HG03108 (cell line): ENCODE measurements around the gene WDR86.

Source experiments
- ATAC-seq: cut with Tn5 transposase; IDR thresholded peaks from one replicate; pipeline ENCODE4 v1.9.1; 2021; ENCODE audit warnings: moderate library complexity; ENCODE audit not compliant: unreplicated experiment

WDR86 gene

GRCh38 chr7:151363182-151363581, 46.7 kb downstream of the WDR86 start:
- no peak for ATAC-seq

- no peak for ATAC-seq
Observed at GRCh38 chr7:151361193-151361959, 48.5 kb downstream of the WDR86 start.

GRCh38 chr7:151352512-151352911, 57.3 kb downstream of the WDR86 start:
- no peak for ATAC-seq

GRCh38 chr7:151351967-151352366, 57.9 kb downstream of the WDR86 start:
- ATAC-seq, result peak; percentile 37

- no peak for ATAC-seq
Observed at GRCh38 chr7:151351027-151351426, 58.8 kb downstream of the WDR86 start.

GRCh38 chr7:151349507-151349853, 60.4 kb downstream of the WDR86 start:
- ATAC-seq, result peak; percentile 53

GRCh38 chr7:151348970-151349369, 60.9 kb downstream of the WDR86 start:
- ATAC-seq, result no peak

GRCh38 chr7:151347200-151347599, 62.6 kb downstream of the WDR86 start:
- no peak for ATAC-seq

GRCh38 chr7:151346470-151346769, 63.4 kb downstream of the WDR86 start:
- ATAC-seq, result no peak

GRCh38 chr7:151345576-151346469, 64.0 kb downstream of the WDR86 start:
- no peak for ATAC-seq

- no peak for ATAC-seq
Observed at GRCh38 chr7:151343516-151343915, 66.3 kb downstream of the WDR86 start.

GRCh38 chr7:151342811-151343210, 67.0 kb downstream of the WDR86 start:
- ATAC-seq, result no peak

- peak; percentile 64 for ATAC-seq
Observed at GRCh38 chr7:151342102-151342646, 67.7 kb downstream of the WDR86 start.

GRCh38 chr7:151341357-151342101, 68.3 kb downstream of the WDR86 start, which contains the start of gene NUB1:
Gene NUB1, plus strand, starts transcription at chr7:151341812. Its CDS starts 3,538 bp downstream, at chr7:151345350.
- ATAC-seq, result peak; percentile 35

- ATAC-seq, result no peak
Observed at GRCh38 chr7:151340794-151341356, 69.0 kb downstream of the WDR86 start.

- ATAC-seq, result peak; percentile 42
Observed at GRCh38 chr7:151339651-151340382, 70.0 kb downstream of the WDR86 start.

GRCh38 chr7:151338809-151339208, 71.0 kb downstream of the WDR86 start:
- ATAC-seq, result no peak

GRCh38 chr7:151337346-151337745, 72.5 kb downstream of the WDR86 start:
- ATAC-seq, result no peak

GRCh38 chr7:151336027-151336708, 73.7 kb downstream of the WDR86 start:
- no peak for ATAC-seq

GRCh38 chr7:151334628-151335027, 75.2 kb downstream of the WDR86 start:
- no peak for ATAC-seq
